Heart left ventricle (tissue), 13 donors: ENCODE measurements around the gene EXTL1.

Source experiments
- CTCF ChIP-seq, 12 donors: fragments of 200-600 bp; sonication (generic) in 4 of 12; IDR thresholded peaks; one replicate each; pipeline versions ENCODE4 v1.5.0 to v1.8.0; 2018 to 2022; ENCODE audit warnings: antibody characterized with exemption in 12 of 12, mild to moderate bottlenecking in 5 of 12
- POLR2A ChIP-seq, 2 donors: fragments of 450-650 bp; IDR thresholded peaks; one replicate each; pipeline ENCODE4 v1.6.1; 2017; ENCODE audit warnings: antibody characterized with exemption in 2 of 2, mild to moderate bottlenecking in 2 of 2, moderate library complexity in 2 of 2
- donor health status: ischemic (EF 13 %, LVEDD 7.1; RV severe dilation, severe dysfunction).
- donor health status: DM: no; HTN: yes; CAD: no.
- donor health status: DM: no; HTN: no; CAD: no.
- donor health status: ischemic (EF 25% LVEDD 6.9; RV normal size, moderate dysfunction).
- donor health status: ischemic (EF 25% LVEDD 5.7; RV mildly dilated, moderate dysfunction).
- donor health status: ischemic (EF 35%, LVEDD 5.7; RV mildly dilated, moderate dysfunction).
- donor health status: nonischemic (EF 11% LVEDD 7.7; RV severe dilation, severe dysfunction).
- donor health status: DM: yes; HTN: yes; CAD: no.
- donor health status: PGD.
- donor health status: ischemic (EF 29% LVEDD 5.4; RV normal size, mild dysfunction).
- donor health status: nonischemic (EF 23%, LVEDD 6.1; RV moderate dilation, normal function).

- TF ChIP-seq POLR2A (IDR thresholded peaks at IDR 0.05) (no peak), CTCF (IDR thresholded peaks at IDR 0.05) (no peak)
These were observed 4.0 kb upstream of the EXTL1 start for GRCh38 chr1:26017606-26018005.
